ENCODE results near the gene GLB1L. TPM values are rescaled to one million over a fixed set of nuclear protein-coding genes. Genes with fewer than 3 reads are reported as not detected.

Gene GLB1L
- total RNA-seq, 1 experiment from 2014 or later: 6.9 TPM

- CTCF ChIA-PET: no interaction called here
Observed at GRCh38 chr2:219198974-219199373, 46.3 kb downstream of the GLB1L start.

GRCh38 chr2:219197388-219197787 lies 47.9 kb downstream of the GLB1L start:
- ChIA-PET POLR2A (ENCODE audit: low non-redundant PET) (no interaction called here), CTCF (no interaction called here)
- TF ChIP-seq CTCF (conservative IDR thresholded peaks at IDR 0.05; ENCODE audit: low read depth, low read length): no peak
- no peaks in the 10 kb centered on the region for H3K9me3 ChIP-seq (ENCODE audit: low read depth, low read length, poor library complexity, severe bottlenecking)
- H3K27me3 ChIP-seq (replicated peaks; ENCODE audit: insufficient read depth, low read depth, low read length, poor library complexity): no peaks in the 10 kb centered on the region
- H3K36me3 ChIP-seq (ENCODE audit: insufficient read depth, low read length, poor library complexity, severe bottlenecking): no peaks in the 10 kb centered on the region
- BruUV-seq (replicated peaks): no TSS peak
- DNase-seq (ENCODE audit: low spot score): no peak
- H3K4me1 ChIP-seq (ENCODE audit: insufficient read depth, low read length, poor library complexity, severe bottlenecking): no peaks in the 10 kb centered on the region
- no peak overlapping the region for H3K4me3 ChIP-seq (ENCODE audit: low read depth, low read length, poor library complexity, severe bottlenecking)
- intact Hi-C loops (cut with micrococcal nuclease; ENCODE audit: unreplicated experiment): no loop called here
- H3K27ac ChIP-seq (ENCODE audit: low read depth, low read length, poor library complexity, severe bottlenecking): no peak overlapping the region

More at GRCh38 chr2:219198974-219199373, 46.3 kb downstream of the GLB1L start:
- Histone ChIP-seq H3K9me3 (ENCODE audit: low read depth, low read length, poor library complexity, severe bottlenecking) (no peaks in the 10 kb centered on the region), H3K27ac (ENCODE audit: low read depth, low read length, poor library complexity, severe bottlenecking) (no peak overlapping the region), H3K27me3 (replicated peaks; ENCODE audit: insufficient read depth, low read depth, low read length, poor library complexity) (no peaks in the 10 kb centered on the region), H3K4me3 (ENCODE audit: low read depth, low read length, poor library complexity, severe bottlenecking) (no peak overlapping the region), H3K4me1 (ENCODE audit: insufficient read depth, low read length, poor library complexity, severe bottlenecking) (no peaks in the 10 kb centered on the region), H3K36me3 (ENCODE audit: insufficient read depth, low read length, poor library complexity, severe bottlenecking) (no peaks in the 10 kb centered on the region)
- no peak for TF ChIP-seq CTCF (conservative IDR thresholded peaks at IDR 0.05; ENCODE audit: low read depth, low read length)
- TF ChIP-seq EZH2 (IDR thresholded peaks at IDR 0.05; ENCODE audit: borderline replicate concordance, low read depth, low read length, poor library complexity, severe bottlenecking): no peak
- DNase-seq (ENCODE audit: low spot score): no peak
- intact Hi-C loops (cut with micrococcal nuclease; ENCODE audit: unreplicated experiment): no loop called here
- POLR2A ChIA-PET (ENCODE audit: low non-redundant PET): no interaction called here
- no TSS peak for BruUV-seq (replicated peaks)

GRCh38 chr2:219186754-219187456 lies 58.3 kb downstream of the GLB1L start:
- DNase-seq (ENCODE audit: low spot score): no peak
- BruUV-seq (replicated peaks): no TSS peak
- Histone ChIP-seq H3K36me3 (ENCODE audit: insufficient read depth, low read length, poor library complexity, severe bottlenecking) (peaks cover 17% of the 10 kb centered on the region), H3K9me3 (ENCODE audit: low read depth, low read length, poor library complexity, severe bottlenecking) (no peaks in the 10 kb centered on the region), H3K27ac (ENCODE audit: low read depth, low read length, poor library complexity, severe bottlenecking) (no peak overlapping the region), H3K27me3 (replicated peaks; ENCODE audit: insufficient read depth, low read depth, low read length, poor library complexity) (no peaks in the 10 kb centered on the region), H3K4me3 (ENCODE audit: low read depth, low read length, poor library complexity, severe bottlenecking) (no peak overlapping the region), H3K4me1 (ENCODE audit: insufficient read depth, low read length, poor library complexity, severe bottlenecking) (no peaks in the 10 kb centered on the region)
- intact Hi-C loops (cut with micrococcal nuclease; ENCODE audit: unreplicated experiment): no loop called here
- CTCF ChIA-PET: interaction anchor here (0.6 kb wide), 1 partner anchor 287 kb away, joined by 6 read pairs; no protein-coding TSS in a partner anchor
- POLR2A ChIA-PET (ENCODE audit: low non-redundant PET): no interaction called here
- TF ChIP-seq CTCF (conservative IDR thresholded peaks at IDR 0.05; ENCODE audit: low read depth, low read length) (no peak), EZH2 (IDR thresholded peaks at IDR 0.05; ENCODE audit: borderline replicate concordance, low read depth, low read length, poor library complexity, severe bottlenecking) (no peak)

Small RNAs within 50 kb of the gene (microRNA-seq; reads per million reads assigned to microRNA genes)
- not detected for gene MIR153-1

Other genes starting within 250 kb of the GLB1L start
- 0.13 and 0.83 TPM in 2 replicates for gene CFAP65, start 203.9 kb downstream of the GLB1L start, total RNA-seq (2021)
- 0.15 TPM in 2 replicates for gene IHH, start 184.5 kb downstream of the GLB1L start, total RNA-seq (2021)
- gene NHEJ1, start 84.6 kb downstream of the GLB1L start, total RNA-seq (2021): 16.6 and 18.0 TPM in 2 replicates
- gene SLC23A3, start 75.4 kb downstream of the GLB1L start, total RNA-seq (2021): 1.9 and 2.2 TPM in 2 replicates
- 38.0 and 40.3 TPM in 2 replicates for gene CNPPD1, start 68.5 kb downstream of the GLB1L start, total RNA-seq (2021)
- gene RETREG2, start 67.2 kb downstream of the GLB1L start, total RNA-seq (2021): 53.1 and 59.0 TPM in 2 replicates
- 20.0 and 23.7 TPM in 2 replicates for gene ZFAND2B, start 38.7 kb downstream of the GLB1L start, total RNA-seq (2021)
- 87.7 and 101 TPM in 2 replicates for gene ABCB6, start 26.5 kb downstream of the GLB1L start, total RNA-seq (2021)
- 50.0 and 55.6 TPM in 2 replicates for gene ATG9A, start 15.8 kb downstream of the GLB1L start, total RNA-seq (2021)
- 30.6 and 39.1 TPM in 2 replicates for gene ANKZF1, start 15.6 kb downstream of the GLB1L start, total RNA-seq (2021)
- 22.0 and 27.6 TPM in 2 replicates for gene STK16, start within 50 bp of the GLB1L start, total RNA-seq (2021)
- not detected in 2 replicates for gene TUBA4B, start 7.8 kb upstream of the GLB1L start, total RNA-seq (2021)
- 62.9 and 68.0 TPM in 2 replicates for gene TUBA4A, start 8.5 kb upstream of the GLB1L start, total RNA-seq (2021)
- gene DNAJB2, start 33.9 kb upstream of the GLB1L start, total RNA-seq (2021): 24.4 and 24.6 TPM in 2 replicates
- gene PTPRN, start 64.0 kb upstream of the GLB1L start, total RNA-seq (2021): 0.30 TPM in 1 of 2 replicates, not detected in the other
- not detected in 2 replicates for gene RESP18, start 87.3 kb upstream of the GLB1L start, total RNA-seq (2021)
- 69.2 and 83.0 TPM in 2 replicates for gene DNPEP, start 142.5 kb upstream of the GLB1L start, total RNA-seq (2021)
- not detected in 2 replicates for gene DES, start 172.9 kb upstream of the GLB1L start, total RNA-seq (2021)
- gene SPEG, start 189.4 kb upstream of the GLB1L start, total RNA-seq (2021): 8.4 and 15.7 TPM in 2 replicates